Measurements from ENCODE around the gene RNF207. TPM values are rescaled to one million over a fixed set of nuclear protein-coding genes. Genes with fewer than 3 reads are reported as not detected.

RNF207 gene
- total RNA-seq, 1 experiment from 2014 or later = 4.9 TPM

DNA sequence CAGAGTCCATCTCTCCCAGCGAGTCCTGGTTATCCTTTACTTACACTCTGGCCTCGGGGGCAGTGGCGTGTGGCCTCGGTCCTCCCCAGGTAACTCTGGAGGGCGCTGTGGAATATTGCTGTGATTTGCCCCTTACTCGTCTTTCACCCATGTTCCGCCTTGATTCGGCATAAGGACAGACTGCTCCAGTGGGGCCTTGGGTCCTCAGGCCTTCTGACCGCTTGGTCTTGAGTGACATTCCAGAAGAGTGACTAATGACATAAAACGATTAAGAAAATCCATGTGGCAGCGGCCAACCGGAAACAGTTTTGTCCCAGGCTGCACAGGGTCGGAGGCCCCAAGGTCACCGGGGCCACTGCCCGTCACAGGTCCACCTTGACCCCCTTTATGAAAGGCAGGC, 18.8 kb downstream of the RNF207 start:
- WGBS (ENCODE audit: extremely low coverage, insufficient read length, low lambda C conversion rate) = no CpG with 5 or more reads among the region's 15 CpGs
- Histone ChIP-seq H4K91ac (ENCODE audit: insufficient read length, low read depth, low read length) (no peak overlapping the region), H3K27ac (ENCODE audit: insufficient read length, low read depth, low read length) (no peak overlapping the region), H3K27me3 (ENCODE audit: insufficient read depth, low read length) (no peaks in the 10 kb centered on the region), H2BK12ac (ENCODE audit: insufficient read length, low read depth, low read length) (no peak overlapping the region), H3K56ac (ENCODE audit: insufficient read length, low read depth, low read length) (no peak overlapping the region), H3K9ac (ENCODE audit: extremely low read depth, insufficient read length, low read length) (no peak overlapping the region), H3K23ac (ENCODE audit: insufficient read length, low read depth, low read length) (no peak overlapping the region), H3K18ac (ENCODE audit: insufficient read length, low read depth, low read length) (no peak overlapping the region), H2BK120ac (ENCODE audit: low read depth, low read length, poor library complexity, severe bottlenecking) (no peak overlapping the region), H4K8ac (replicated peaks; ENCODE audit: insufficient read length, low read depth, low read length) (no peak overlapping the region), H4K20me1 (ENCODE audit: control insufficient read depth, insufficient read depth, insufficient read length) (no peaks in the 10 kb centered on the region), H2BK15ac (ENCODE audit: low read depth, low read length) (no peak overlapping the region), H3T11ph (ENCODE audit: low read length) (no peak overlapping the region), H3K79me1 (ENCODE audit: insufficient read depth, low read depth, low read length, poor library complexity, severe bottlenecking) (peaks cover 3% of the 10 kb centered on the region), H3K9me3 (ENCODE audit: control insufficient read depth, low read depth, low read length) (no peaks in the 10 kb centered on the region), H2AFZ (ENCODE audit: low read length) (no peak overlapping the region), H3K4ac (ENCODE audit: low read depth, low read length) (no peak overlapping the region), H2BK5ac (ENCODE audit: insufficient read length, low read length) (no peak overlapping the region), H4K5ac (ENCODE audit: insufficient read length, low read depth, low read length) (no peak overlapping the region), H2AK5ac (ENCODE audit: insufficient read length, low read length) (no peak overlapping the region), H3K4me2 (ENCODE audit: insufficient read depth, insufficient read length, low read length) (no peak overlapping the region), H3K79me2 (ENCODE audit: insufficient read depth, low read length) (no peaks in the 10 kb centered on the region), H2BK20ac (ENCODE audit: low read depth, low read length, poor library complexity, severe bottlenecking) (no peak overlapping the region), H3K23me2 (ENCODE audit: insufficient read length, low read depth, low read length, poor library complexity, severe bottlenecking) (no peaks in the 10 kb centered on the region), H3K4me1 (ENCODE audit: insufficient read depth, low read length) (no peaks in the 10 kb centered on the region), H3K14ac (ENCODE audit: insufficient read depth, low read length) (no peak overlapping the region)
- Mint-ChIP-seq H3K27me3 (ENCODE audit: low read depth) (no peaks in the 10 kb centered on the region), H3K4me3 (no peak overlapping the region), H3K36me3 (ENCODE audit: insufficient read depth in 1 of 3, low read depth in 3 of 3) (peaks cover 38 to 83% (median 52%) of the 10 kb centered on the region in 3 experiments; a peak in 6 of 7 replicates), H3K27ac (no peak overlapping the region), H3K4me1 (peaks cover 0 to 6% of the 10 kb centered on the region in 2 experiments; a peak in 2 of 4 replicates), H3K9me3 (no peaks in the 10 kb centered on the region)
- TF ChIP-seq, protein P1, sequence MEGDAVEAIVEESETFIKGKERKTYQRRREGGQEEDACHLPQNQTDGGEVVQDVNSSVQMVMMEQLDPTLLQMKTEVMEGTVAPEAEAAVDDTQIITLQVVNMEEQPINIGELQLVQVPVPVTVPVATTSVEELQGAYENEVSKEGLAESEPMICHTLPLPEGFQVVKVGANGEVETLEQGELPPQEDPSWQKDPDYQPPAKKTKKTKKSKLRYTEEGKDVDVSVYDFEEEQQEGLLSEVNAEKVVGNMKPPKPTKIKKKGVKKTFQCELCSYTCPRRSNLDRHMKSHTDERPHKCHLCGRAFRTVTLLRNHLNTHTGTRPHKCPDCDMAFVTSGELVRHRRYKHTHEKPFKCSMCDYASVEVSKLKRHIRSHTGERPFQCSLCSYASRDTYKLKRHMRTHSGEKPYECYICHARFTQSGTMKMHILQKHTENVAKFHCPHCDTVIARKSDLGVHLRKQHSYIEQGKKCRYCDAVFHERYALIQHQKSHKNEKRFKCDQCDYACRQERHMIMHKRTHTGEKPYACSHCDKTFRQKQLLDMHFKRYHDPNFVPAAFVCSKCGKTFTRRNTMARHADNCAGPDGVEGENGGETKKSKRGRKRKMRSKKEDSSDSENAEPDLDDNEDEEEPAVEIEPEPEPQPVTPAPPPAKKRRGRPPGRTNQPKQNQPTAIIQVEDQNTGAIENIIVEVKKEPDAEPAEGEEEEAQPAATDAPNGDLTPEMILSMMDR (conservative IDR thresholded peaks at IDR 0.05) = no peak
- no peak for DNase-seq
